Bone marrow (tissue), 2 donors: Measurements from ENCODE around the gene ZNF692.

ENCODE experiments used
- DNase-seq, 2 donors: peaks; one replicate each; lab custom pipeline; 2025; lab: John Stamatoyannopoulos, UW

ZNF692 gene

DNA sequence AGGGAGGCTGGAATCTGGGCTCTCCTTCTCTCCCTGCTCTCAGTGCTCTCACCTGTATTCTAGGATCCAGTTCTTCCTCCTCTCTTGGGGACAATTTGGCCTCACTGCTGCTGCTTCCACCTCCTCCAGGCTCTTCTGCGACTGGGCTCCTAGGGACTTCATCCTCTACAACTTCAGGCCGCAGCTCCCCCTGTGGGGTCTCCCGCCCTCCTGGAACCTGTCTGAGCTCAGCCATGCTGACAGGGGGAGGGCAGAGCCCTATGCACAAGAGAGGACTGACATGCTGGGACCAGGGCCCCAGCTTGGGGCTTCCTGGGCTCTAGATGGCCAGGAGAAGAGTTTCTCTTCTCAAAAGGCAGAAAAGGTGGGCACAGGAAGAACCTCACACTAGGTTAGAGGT, 34.2 kb downstream of the ZNF692 start:
- DNase-seq: no peak

DNA sequence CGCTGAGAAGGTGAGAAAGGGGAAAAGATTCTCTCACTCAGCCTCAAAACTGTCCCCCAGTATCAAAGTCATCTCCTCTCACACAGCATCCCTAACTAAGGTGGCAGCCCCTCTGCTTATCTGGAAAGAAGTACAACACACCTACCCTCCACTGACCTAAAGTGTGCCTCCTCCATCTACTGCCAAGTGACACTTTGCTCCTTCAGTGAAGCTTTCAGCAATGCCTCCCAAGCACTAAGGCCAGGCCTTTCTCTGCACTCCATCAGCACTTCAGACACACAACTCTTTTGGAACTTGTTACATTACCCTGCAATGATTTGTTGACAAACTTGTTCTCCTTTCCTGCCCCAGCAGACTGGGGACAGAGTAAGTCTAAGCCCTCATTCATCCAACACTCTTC, 34.6 kb downstream of the ZNF692 start:
- no peak for DNase-seq

DNA sequence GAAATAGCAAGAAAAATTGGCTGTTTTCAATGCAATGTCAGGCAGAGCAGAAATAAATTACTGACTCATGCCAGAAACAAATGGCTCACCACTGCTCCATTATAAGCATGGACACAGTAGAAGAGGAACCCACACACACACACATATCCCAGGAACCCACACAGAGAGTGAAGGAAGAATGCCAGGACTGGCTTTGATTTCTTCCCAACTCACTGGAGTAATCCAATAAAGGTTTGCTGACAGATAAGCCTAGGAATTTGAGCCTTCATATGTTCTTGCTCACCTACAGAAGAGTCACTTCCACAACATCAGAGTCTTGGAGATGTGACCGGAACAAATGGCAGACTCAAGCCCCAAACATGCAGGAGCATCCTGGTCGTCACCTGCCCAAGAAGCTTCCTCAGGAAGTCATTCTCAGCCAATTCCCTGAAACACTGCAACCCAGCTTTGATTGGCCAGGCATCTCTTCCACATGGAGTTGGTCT, 35.3 kb downstream of the ZNF692 start:
- DNase-seq: no peak

DNA sequence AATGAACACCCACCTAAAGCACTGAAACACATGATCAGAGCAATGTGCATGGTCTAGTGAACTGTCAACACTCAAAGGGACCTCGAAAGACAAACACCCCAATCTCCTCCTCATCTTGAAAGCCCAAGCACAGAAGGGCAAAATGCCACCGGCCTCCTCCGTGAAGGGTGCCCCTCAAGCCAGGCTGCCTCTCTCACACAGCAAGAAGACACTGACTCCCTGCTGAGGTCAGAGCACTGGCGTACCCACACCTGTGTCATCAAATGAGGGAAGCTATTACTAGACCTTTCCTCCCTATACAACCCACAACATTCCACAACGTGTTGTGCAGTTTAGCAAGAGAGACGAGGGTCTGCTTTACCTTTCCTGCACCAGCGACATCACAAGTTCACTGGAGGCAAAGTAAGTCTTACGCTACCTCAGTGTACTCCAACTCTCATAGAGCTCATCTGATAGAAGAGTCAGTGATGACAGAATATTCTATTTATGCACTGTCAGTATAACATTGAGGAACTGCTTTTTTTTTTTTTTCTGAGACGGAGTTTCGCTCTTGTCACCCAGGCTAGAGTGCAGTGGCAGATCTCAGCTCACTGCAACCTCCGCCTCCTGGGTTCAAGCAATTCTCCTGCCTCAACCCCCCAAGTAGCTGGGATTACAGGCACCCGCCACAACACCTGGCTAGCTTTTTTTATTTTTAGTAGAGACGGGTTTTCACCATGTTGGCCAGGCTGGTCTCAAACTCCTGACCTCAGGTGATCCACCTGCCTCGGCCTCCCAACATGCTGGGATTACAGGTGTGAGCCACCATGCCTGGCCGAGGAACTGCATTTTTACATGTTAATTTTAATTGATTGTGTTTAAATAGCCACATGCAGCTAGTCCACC, 36.5 kb downstream of the ZNF692 start:
- no peak for DNase-seq

DNA sequence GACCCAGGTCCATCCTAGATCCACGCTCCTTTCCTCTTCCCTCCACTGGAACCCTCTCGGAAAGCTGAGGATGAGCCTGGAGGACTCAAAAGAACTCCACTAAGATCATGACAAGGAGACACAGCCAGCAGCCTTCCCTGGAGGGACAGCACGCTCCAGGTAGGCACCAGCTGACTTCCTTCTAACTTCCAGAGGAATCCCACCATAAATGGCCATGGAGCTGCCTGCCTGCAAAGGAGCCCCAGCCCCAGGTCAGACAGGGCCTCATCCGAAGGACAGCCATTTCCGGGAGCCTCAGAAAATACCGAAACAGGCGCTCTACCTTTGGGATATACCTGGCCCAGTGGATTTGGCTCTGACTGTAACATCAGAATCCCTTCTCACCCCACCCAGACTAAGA, 37.2 kb downstream of the ZNF692 start:
- DNase-seq: no peak

DNA sequence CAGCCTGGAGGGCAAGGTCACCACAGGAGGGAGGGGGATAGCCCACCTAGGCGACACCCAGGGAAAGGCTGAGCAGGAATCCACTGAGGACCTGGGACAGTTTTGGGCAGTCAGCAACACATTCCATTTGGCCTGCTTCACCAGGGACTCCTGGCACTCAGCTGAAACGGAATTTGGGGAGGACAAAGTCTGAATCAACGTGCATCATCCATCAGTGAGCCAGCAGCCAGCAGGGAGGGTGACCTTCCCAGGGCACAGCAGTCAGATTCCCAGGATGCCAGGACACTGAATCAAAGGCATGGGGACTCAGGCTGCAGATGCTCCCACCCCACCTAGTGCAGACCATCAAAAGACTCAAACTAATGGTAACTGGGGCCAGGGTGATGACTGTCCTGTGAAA, 37.8 kb downstream of the ZNF692 start:
- no peak for DNase-seq

DNA sequence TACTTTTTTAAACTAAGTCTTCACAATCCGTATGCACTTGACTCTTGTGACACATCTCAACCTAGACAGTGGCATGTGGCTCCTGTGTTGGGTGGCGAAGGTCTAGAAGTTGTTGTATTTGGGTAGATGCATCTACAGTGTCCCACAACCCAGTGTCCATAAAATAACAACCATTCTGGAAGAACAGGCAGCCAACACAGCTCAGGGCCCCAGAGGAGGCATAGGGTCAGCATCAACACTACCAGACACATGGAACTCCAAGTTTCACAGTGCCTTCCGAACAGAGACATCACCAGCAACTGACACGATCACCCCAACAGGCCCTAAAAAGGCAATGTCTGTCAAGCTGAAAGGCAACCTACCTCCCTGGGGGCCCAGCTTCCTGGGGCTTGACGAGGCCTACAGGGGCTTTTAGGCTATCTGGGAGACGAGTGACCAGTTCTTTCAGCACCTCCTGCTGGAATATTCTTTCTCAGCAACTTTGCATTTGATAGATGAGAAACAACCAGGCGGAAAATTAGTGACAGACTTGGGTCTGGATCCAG, 38.8 kb downstream of the ZNF692 start:
- no peak for DNase-seq

DNA sequence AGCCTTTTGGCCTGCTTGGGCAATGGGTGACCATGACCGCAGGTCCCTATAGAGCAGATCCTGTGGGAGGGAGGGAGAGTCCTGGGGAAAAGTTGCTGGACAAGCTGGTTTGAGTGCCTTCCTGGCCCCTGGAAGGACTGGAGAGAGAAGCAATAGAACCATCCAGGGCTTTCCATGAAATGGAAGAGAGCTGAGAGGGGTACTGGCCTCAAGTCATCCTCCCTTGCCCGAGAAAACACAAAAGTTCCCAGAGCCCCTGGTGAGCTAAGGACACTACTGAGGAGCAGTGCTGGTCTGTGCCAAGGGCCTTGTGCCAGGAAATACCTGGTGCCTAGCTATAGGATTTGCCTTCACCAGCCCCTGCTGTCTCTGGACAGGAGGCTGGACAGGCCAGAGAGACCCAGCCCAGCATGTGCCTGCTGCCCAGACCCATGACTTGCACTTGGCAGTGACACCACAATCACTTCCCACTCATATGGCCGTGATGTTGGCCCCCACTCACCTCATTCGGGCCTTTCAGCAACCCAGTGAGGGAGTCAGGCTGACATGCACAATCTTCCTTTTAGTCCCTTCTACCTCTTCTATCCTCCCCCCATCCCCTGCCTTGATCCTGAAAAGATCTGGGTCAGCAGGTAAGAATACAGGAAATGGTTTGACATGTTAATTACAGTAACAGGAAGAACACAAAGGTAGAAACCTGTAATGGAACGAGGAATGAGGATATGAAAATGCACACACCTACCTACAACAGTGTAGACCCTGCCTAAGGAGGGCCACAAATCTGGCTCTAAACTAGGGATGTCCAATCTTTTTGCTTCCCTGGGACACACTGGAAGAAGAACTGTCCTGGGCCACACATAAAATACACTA, 40.1 kb downstream of the ZNF692 start:
- DNase-seq: no peak

DNA sequence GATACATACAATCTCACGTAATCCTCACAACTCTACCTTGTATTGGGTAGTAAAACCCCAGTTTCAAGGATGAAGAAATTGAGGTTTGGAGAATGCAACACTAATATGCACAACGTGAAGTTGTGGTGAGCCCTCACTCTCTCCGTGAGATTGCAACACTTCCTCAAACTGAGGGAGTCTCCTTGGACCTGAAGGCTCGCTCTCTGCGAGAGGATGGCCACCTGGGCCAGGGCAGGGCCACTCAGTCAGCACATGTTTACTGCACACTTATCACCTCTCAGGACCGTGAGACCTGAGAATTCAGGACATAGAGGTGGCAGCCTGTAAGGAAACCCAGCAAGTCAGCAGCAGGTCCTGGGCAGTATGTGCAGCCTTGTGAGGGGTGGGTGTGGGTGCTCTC, 41.8 kb downstream of the ZNF692 start:
- no peak for DNase-seq

DNA sequence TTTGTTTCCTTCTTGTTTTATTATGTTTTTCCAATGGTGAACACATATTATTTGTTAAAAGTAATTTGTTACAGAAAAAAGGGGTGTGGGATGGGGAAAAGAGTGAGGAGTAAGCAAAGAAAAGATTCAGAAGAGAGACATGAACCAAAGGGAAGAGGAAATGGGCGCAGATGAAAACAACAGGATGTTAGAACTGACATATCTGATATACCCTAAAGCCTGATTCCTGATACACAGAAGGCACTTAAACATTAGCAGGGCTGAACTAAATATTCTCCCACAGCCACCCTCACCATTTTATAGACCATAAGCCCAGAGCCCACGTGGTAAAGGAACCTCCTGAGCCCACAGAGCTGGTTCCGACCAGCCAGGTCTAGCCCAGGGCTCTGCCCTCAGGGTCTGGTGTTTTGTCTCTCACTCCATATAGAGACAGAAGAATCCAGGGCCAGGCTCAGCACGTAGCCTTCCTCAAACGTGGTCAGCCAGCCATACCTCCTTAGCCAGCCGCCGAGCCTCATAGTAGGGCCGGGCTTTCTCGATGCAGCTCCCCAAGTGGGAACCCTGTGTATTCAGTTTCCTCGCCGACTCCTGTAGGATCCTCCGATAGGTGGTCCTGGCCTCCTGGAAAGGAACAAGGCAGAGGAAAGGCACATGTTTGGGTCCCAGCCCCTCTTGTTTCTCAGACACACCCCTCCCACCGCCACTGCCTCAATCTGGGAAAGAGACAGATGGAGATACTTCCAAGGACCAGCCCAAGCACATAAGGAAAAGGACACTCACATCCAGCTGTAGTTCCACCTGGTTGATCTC, 42.6 kb downstream of the ZNF692 start:
- no peak for DNase-seq

DNA sequence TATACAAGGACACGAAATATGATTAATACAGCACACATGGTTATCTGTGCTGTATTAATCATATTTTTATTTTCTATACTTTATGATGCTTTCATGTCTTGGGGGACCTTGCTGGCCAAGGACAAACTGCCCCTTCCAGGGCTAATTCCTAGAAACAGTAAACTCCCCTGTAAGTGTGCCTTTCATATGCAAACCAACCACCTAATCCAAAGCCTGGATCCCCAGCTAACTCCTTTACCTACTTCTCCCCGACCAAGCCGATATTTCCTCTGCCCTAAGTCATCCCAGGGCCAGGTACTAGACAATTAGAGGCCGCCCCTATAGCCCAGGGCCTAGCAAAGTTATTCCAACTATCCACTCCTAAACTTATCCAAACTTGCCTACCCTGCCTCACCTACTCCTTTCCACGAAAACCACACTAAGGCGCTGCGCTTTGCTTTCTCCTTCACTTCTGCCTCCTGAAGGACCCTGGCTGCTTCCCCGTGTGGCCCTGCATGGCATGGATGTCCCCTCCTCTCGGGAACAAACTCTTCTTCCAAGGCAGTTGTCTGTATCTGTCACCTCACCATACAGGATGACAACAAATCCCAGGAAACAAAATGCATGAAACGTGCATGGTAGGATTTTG, 43.4 kb downstream of the ZNF692 start:
- DNase-seq: no peak

DNA sequence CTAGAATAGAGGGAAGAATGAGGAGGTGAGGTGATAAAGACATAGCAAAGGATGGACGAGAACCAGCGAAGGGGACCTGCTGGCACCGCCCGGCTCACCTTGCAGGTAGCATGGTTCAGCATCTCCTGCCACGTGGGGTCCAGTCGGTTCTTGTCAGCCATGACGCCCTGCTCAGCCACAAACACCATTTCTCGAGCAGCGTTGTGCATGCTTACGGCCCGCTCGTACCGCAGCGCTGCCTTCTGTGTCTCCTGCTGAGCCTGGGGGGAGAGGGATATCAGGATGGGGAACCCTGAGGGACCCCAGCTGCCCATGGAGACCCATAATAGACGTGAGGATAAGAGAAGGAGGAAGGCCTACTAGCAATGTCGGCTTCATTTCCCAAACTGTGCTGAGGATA, 44.5 kb downstream of the ZNF692 start:
- no peak for DNase-seq

DNA sequence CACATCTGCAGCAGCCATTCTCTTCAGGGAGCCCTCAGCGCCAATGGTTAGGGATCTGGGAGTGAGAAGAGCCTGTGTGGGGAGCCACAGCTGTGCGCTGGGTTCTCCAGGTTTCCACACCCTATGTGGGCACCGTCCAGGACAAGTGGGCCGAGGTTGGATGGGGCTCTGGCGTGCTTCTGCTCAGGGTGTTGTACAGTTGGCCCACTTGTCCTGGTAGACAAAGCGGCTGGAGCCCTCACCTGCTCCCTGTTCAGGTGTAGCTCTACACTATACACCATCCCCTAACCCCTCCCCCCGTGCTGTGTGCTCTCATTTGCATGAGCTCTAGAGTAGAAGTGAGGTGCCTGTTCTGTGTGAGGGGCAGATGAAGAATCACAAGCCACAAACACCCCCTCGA, 45.3 kb downstream of the ZNF692 start:
- no peak for DNase-seq

DNA sequence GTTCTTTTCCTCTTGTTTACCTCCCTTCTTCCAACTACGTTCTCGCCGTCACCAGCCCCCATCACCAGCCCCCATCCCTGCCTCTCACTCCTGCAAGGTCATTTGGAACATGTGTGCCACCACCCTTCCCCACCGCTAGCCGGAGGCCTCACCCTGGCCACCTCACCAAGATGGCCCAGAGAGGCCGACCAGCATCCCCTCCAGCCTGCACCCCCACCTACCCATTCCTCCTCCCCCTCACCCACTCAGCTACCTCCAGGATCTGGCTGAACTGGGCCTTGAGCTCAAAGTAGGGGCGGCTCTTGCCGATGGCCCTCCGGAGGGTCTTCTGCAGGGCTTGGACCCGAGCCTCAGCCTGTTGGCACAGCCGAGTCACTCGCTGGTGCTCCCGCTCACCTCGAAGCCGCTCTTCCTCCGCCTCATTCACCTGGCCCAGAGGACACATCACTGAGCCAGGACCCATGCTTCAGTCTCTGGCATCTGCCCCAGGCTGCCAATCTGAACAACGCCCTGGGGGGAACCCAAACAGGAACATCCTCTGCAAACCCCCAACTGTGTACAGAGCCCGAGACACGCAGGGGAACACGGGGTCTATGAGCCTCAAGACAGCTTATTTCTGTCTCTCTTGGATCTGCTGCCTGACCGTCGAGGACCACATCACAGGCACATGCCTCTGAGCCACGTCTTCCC, 46.0 kb downstream of the ZNF692 start:
- no peak for DNase-seq

DNA sequence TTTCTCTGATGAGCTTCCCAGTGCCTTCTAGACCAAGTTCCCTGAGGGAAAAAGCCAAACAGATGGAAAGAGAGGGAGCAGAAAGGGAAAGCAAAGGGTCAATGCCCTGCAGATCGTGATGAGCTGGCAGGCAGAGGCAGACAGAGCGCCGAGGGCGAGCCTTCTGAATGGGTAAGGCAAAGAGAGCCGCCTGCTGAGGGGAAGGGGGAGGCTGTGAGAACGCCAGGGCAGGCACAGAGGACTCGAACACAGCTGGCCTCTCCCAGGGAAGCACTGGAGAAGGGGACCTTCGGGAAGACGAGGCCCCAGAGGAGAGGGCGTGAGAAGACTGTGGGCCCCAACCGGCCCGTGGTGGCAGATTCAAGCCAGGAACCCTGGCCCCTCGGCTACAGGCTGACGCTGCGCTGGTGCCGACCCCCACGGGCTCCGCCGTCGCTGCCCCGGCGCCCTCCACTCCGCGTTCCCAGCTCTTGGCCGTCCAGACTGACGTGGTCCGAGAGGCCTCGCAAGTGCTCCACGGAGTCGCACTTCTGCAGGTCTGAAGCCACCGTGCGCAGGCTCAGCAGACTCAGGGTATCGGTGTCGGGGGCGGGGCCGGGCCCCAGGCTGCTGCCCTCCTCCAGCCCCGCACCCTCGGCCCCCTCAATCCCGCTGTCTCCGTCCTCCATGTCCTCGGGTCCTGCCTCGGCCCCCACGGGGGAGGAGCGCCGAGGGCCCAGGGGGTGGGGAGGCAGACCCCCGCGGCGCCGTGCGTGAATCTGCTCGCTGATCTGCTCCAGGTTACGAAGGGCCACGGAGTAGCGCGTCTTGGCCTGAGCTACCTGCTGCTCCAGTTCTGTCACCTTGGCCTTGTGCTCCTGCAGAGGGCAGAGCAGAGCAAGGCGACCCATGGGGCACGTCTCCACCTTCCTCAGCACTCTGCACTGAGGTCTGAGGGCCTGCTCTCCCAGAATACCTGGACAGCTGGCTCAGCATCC, 47.1 kb downstream of the ZNF692 start:
- no peak for DNase-seq

DNA sequence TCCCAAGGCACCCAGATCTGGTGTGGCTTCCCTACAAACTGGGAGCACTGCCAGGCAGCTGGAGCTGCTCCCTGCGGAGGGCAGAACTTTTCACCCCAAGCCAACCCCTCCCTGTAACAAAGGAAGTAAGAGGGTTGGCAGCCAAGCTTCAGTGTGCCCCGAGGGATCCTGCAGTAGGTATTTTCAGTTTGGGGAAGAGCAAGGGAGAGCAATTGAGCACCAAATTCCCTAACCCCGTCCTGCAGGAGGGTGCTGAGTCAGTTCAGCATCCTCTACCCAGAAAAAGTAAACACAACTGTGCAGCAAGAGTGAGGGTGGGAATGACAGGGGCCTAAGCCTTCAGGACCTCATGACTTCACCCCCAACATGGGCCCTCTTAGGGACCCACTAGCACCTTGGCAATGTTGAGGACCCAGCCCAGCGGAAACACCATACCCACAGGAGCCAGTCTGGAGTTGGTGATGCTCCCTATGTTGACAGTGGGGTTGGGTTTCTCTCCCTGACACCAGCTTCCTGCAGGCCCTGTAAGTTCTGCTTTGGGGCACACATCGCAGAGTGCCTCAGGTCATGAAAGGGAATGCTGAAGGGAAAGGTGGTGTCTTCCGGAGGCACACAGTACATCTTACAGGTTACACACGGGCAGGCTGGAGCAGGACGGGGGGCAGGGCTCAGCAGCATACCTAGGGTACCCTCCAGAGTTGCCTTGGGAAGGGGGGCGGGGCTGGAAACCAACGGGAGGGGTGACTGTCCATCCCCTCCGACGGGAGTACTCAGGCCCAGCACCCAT, 48.0 kb downstream of the ZNF692 start:
- no peak for DNase-seq

DNA sequence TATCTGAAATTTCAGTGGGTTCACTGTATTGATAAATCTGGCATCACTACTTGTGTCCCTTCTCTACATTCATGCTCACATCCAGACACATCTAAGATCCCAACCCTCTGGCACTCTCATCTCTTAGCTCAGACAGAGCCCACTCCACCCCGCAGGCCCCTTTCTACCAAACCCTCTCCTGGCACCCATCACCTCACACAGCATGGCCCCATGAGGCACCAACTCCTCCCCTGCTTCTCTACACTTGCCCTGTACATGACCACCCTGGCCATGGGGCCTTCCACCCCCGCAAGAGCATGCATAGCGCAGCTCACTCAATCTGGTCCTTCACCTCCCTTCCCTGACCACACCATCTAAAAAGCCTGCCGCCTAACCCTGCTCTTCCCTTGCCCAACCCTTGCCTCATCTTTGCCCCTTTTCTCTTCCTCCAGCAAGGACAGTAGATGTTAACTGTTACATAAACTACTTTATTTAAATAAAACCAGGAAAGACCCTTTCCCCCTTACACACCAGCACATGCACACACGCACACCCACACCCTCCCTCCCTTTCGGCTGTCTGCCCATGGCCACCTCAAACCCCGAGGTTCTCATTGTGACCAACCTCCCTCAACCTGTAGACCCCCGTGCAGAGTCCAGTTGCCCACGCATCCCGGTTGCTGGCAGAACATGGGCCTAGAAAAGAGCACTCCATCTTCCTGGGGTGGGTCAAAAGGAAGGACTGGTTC, 48.7 kb downstream of the ZNF692 start:
- no peak for DNase-seq

DNA sequence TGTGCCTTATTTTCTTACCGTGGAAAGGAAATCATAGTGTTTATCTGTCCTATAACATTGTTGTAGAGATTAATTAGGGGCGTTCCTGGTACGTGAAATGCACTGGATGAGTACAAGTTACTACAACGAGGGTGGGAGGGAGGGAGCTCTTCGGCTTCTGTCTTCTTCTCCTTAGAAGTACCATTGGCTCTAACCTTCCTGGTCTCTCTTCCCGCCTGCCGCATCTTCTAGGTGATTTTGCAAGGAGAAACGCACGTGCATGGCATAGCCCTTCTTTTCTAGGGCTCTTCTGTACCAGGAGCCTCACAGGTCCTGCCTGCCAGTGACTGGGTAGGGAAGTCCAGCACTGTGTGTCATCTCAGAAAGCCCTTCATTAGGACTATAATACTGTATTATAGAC, 50.0 kb downstream of the ZNF692 start:
- DNase-seq: no peak
